ENCODE data around the gene PNPLA7. TPM values are rescaled to one million over a fixed set of nuclear protein-coding genes. Genes with fewer than 3 reads are reported as not detected.

The PNPLA7 gene
- total RNA-seq, 1 experiment from 2014 or later, result 0.90 TPM

DNA sequence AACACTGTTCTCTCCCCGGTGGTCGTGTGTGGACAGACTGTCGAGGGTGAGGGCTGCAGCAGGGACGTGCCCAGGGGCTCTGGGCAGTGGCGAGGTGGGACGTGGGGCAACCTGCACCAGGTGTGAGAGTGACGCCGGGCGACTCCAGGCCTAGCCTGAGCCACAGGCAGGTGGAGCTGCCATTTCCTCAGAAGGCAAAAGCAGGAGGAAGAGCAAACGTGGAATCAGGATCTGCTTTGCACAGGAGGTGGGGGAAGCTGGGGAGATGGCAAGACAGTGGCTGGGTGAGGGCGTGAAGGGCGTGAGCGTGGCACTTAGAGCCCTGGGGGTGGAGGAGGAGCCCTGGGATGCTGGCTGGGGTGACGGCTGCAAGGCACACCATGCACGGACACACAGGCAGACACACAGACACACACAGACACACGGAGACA lies 51.5 kb downstream of the PNPLA7 start:
- H3K27me3 ChIP-seq (replicated peaks; ENCODE audit: insufficient read depth, low read depth, low read length, poor library complexity), result no peaks in the 10 kb centered on the region
- no peak for DNase-seq (ENCODE audit: low spot score)
- TF ChIP-seq EZH2 (IDR thresholded peaks at IDR 0.05; ENCODE audit: borderline replicate concordance, low read depth, low read length, poor library complexity, severe bottlenecking), result no peak
- TF ChIP-seq, protein P1, sequence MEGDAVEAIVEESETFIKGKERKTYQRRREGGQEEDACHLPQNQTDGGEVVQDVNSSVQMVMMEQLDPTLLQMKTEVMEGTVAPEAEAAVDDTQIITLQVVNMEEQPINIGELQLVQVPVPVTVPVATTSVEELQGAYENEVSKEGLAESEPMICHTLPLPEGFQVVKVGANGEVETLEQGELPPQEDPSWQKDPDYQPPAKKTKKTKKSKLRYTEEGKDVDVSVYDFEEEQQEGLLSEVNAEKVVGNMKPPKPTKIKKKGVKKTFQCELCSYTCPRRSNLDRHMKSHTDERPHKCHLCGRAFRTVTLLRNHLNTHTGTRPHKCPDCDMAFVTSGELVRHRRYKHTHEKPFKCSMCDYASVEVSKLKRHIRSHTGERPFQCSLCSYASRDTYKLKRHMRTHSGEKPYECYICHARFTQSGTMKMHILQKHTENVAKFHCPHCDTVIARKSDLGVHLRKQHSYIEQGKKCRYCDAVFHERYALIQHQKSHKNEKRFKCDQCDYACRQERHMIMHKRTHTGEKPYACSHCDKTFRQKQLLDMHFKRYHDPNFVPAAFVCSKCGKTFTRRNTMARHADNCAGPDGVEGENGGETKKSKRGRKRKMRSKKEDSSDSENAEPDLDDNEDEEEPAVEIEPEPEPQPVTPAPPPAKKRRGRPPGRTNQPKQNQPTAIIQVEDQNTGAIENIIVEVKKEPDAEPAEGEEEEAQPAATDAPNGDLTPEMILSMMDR (conservative IDR thresholded peaks at IDR 0.05; ENCODE audit: low read depth, low read length), result no peak
- ChIA-PET CTCF (no interaction called here), POLR2A (ENCODE audit: low non-redundant PET) (interaction anchor here (0.5 kb wide), 1 partner anchor 22 kb away, joined by 13 read pairs; no protein-coding TSS in a partner anchor)
- no peak overlapping the region for H3K4me3 ChIP-seq (ENCODE audit: low read depth, low read length, poor library complexity, severe bottlenecking)
- no TSS peak for BruUV-seq (replicated peaks)
- no peaks in the 10 kb centered on the region for H3K36me3 ChIP-seq (ENCODE audit: insufficient read depth, low read length, poor library complexity, severe bottlenecking)
- no peaks in the 10 kb centered on the region for H3K4me1 ChIP-seq (ENCODE audit: insufficient read depth, low read length, poor library complexity, severe bottlenecking)
- H3K27ac ChIP-seq (ENCODE audit: low read depth, low read length, poor library complexity, severe bottlenecking), result no peak overlapping the region
- H3K9me3 ChIP-seq (ENCODE audit: low read depth, low read length, poor library complexity, severe bottlenecking), result no peaks in the 10 kb centered on the region
- intact Hi-C loops (cut with micrococcal nuclease; ENCODE audit: unreplicated experiment), result no loop called here

- Histone ChIP-seq H3K27ac (ENCODE audit: low read depth, low read length, poor library complexity, severe bottlenecking) (no peak overlapping the region), H3K9me3 (ENCODE audit: low read depth, low read length, poor library complexity, severe bottlenecking) (no peaks in the 10 kb centered on the region), H3K4me1 (ENCODE audit: insufficient read depth, low read length, poor library complexity, severe bottlenecking) (no peaks in the 10 kb centered on the region), H3K36me3 (ENCODE audit: insufficient read depth, low read length, poor library complexity, severe bottlenecking) (no peaks in the 10 kb centered on the region), H3K4me3 (ENCODE audit: low read depth, low read length, poor library complexity, severe bottlenecking) (no peak overlapping the region), H3K27me3 (replicated peaks; ENCODE audit: insufficient read depth, low read depth, low read length, poor library complexity) (no peaks in the 10 kb centered on the region)
- TF ChIP-seq, protein P1 (conservative IDR thresholded peaks at IDR 0.05; ENCODE audit: low read depth, low read length), result no peak
- TF ChIP-seq EZH2 (IDR thresholded peaks at IDR 0.05; ENCODE audit: borderline replicate concordance, low read depth, low read length, poor library complexity, severe bottlenecking), result no peak
- ChIA-PET POLR2A (ENCODE audit: low non-redundant PET) (no interaction called here), CTCF (no interaction called here)
- BruUV-seq (replicated peaks), result no TSS peak
- intact Hi-C loops (cut with micrococcal nuclease; ENCODE audit: unreplicated experiment), result no loop called here
- no peak for DNase-seq (ENCODE audit: low spot score)
Observed at GRCh38 chr9:137497921-137498719, 52.1 kb downstream of the PNPLA7 start.

DNA sequence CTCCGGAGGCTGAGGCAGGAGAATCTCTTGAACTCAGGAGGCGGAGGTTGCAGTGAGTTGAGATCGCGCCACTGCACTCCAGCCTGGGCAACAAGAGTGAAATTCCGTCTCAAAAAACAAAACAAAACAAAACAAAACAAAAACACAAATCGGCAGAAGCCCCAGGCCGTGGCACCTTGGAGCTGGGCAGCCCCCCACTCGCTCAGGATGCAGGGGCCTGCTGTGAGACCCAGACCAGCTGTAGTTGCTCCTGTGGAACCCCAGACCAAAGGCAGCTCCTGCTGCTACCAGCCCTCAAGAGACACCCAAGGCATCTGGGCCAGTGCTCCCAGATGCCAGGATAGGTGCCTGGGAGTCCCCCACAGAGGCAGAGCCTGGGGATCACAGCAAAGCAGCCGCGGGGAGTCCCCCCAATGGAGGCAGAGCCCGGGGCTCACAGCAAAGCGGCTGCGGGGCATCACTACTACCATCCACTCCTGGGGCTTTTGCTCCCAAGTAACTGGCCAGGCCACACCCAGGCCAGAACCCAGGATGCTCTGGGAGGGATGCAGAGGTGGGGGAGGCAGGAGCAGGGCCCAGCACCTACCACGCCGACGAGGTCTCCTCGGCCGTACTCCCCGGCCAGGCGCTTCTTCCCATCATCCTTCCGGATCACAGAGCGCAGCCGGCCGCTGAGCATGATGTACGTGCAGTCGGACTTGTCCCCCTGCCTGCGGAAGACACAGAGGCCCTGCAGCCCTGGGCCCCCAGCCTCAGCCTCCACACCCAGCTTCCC lies 53.4 kb downstream of the PNPLA7 start:
- CTCF ChIA-PET, result no interaction called here
- no peak for DNase-seq (ENCODE audit: low spot score)
- no peak overlapping the region for H3K27ac ChIP-seq (ENCODE audit: low read depth, low read length, poor library complexity, severe bottlenecking)
- H3K36me3 ChIP-seq (ENCODE audit: insufficient read depth, low read length, poor library complexity, severe bottlenecking), result no peaks in the 10 kb centered on the region
- H3K9me3 ChIP-seq (ENCODE audit: low read depth, low read length, poor library complexity, severe bottlenecking), result no peaks in the 10 kb centered on the region
- no peaks in the 10 kb centered on the region for H3K27me3 ChIP-seq (replicated peaks; ENCODE audit: insufficient read depth, low read depth, low read length, poor library complexity)
- H3K4me1 ChIP-seq (ENCODE audit: insufficient read depth, low read length, poor library complexity, severe bottlenecking), result no peaks in the 10 kb centered on the region
- intact Hi-C loops (cut with micrococcal nuclease; ENCODE audit: unreplicated experiment), result no loop called here
- no peak overlapping the region for H3K4me3 ChIP-seq (ENCODE audit: low read depth, low read length, poor library complexity, severe bottlenecking)
- no TSS peak for BruUV-seq (replicated peaks)
- TF ChIP-seq, protein P1 (conservative IDR thresholded peaks at IDR 0.05; ENCODE audit: low read depth, low read length), result no peak
- no peak for TF ChIP-seq EZH2 (IDR thresholded peaks at IDR 0.05; ENCODE audit: borderline replicate concordance, low read depth, low read length, poor library complexity, severe bottlenecking)
- POLR2A ChIA-PET (ENCODE audit: low non-redundant PET), result no interaction called here
